ENCODE results near the gene CCDC117. TPM values are rescaled to one million over a fixed set of nuclear protein-coding genes. Genes with fewer than 3 reads are reported as not detected.
"Not testable (repeated sequence)": the region's sequence is repeated elsewhere in the genome, so short reads cannot be mapped to it uniquely, and the experiment has no call there.

Gene CCDC117
- total RNA-seq, 1 donor from 2014 or later, result 27.3 TPM

GRCh38 chr22:28799606-28800307 is 27.3 kb downstream of the CCDC117 start:
- FAIRE-seq (no peak), DNase-seq (ENCODE audit: low spot score in 2 of 2) (peak in 1 of 2 donors; percentile 54)

- FAIRE-seq, result no peak
- peak; percentile 98 to 99 for DNase-seq (ENCODE audit: low spot score in 2 of 2)
Measured at GRCh38 chr22:28800308-28801041, 28.0 kb downstream of the CCDC117 start, which contains the start of gene XBP1. Gene XBP1 (minus strand): TSS chr22:28800569.

GRCh38 chr22:28801845-28802594 is 29.5 kb downstream of the CCDC117 start:
- DNase-seq (ENCODE audit: low spot score in 2 of 2) (no peak), FAIRE-seq (no peak)

DNA sequence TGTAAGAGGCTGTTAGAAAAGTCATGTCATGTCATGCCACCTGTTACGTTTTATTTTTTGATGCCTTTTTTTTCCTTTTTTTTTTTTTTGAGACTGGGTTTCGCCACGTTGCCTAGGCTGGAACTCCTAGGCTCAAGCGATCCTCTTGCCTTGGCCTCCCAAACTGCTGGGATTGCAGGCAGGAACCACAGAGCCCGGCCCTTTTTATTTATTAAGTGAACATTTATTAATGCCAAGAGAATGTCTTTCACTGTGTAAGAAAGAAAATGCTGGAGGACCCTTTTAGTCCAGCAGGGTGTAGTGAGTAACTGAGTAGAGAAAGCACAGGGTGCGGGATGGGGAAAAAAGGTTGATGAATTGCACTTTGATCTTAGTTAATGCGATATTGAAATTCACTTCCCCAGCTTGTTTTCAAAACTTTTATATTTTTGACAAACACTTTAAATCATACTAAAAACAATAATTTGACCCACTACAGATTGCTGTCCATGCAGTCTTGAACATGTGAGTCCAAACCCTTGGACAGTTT is 30.2 kb downstream of the CCDC117 start:
- no peak for FAIRE-seq
- no peak for DNase-seq (ENCODE audit: low spot score in 2 of 2)

DNA sequence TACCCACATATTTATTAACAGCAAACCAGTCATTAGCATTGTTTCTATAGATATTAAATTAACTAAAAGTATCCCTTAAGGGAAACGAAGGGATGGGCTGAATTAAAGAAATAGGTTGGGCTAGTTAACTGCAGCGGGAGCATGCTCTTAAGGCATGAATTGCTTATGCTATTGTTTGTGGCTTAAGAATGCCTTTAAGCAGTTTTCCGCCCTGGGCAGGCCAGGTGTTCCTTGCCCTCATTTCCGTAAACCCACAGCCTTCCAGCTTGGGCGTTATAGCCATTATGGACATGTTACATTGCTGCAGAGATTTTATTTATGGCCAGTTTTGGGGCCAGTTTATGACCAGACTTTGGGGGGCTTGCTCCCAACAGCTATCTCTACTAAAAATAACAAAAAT is 32.9 kb downstream of the CCDC117 start:
- FAIRE-seq; DNase-seq (ENCODE audit: low spot score in 2 of 2): not testable (repeated sequence)

- no peak for DNase-seq (ENCODE audit: low spot score in 2 of 2)
- no peak for FAIRE-seq
Measured at GRCh38 chr22:28808716-28809355, 36.3 kb downstream of the CCDC117 start.

- FAIRE-seq, result no peak
- no peak for DNase-seq (ENCODE audit: low spot score in 2 of 2)
Measured at GRCh38 chr22:28810821-28811491, 38.5 kb downstream of the CCDC117 start.

DNA sequence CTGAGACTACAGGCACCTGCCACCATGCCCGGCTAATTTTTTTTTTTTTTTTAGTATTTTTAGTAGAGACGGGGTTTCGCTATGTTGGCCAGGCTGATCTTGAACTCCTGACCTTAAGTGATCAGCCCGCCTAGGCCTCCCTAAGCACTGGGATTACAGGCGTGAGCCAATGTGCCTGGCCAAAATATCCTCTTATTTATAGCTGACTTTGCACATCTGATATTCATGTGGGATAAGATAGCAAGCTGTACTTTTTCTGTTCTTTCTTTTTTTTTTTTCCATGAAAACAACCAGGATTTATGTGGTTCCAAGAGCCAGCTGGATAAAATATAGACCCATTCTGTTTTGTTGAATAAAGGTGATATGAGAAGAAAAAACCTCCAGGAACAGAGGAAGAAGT is 40.0 kb downstream of the CCDC117 start:
- no peak for FAIRE-seq
- DNase-seq (ENCODE audit: low spot score in 2 of 2), result no peak

DNA sequence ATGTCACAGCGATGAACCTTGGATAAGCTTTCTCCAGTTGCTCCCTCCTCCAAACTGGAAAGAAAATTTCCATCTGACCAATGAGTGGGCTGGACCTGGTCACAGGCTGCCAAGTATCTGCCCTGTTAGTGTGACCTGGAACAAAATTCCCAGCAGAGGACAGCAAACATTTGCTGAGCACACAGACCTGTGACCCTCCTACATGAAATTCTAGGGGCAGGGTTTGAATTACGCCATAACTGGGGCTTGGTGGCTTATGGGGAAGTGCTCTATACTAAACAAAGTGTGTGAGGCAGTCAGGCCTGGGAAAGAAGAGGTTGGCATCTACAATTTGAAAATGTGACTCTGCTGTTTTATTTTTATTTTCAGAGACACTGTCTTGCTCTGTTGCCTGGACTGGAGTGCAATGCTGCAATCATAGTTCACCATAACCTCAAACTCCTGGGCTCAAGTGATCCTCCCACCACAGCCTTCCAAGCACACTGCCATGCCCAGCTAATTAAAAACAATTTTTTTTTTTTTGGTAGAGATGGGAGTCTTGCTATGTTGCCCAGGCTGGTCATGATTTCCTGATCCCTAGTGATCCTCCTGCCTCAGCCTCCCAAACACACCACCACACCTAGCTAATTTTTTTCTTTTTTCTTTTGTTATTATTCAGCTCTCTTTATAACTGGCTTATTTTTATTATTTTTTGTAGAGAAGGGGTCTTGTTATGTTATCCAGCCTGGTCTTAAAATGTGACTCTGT is 41.5 kb downstream of the CCDC117 start:
- FAIRE-seq (no peak), DNase-seq (ENCODE audit: low spot score in 2 of 2) (no peak)

GRCh38 chr22:28815111-28815510 is 42.6 kb downstream of the CCDC117 start:
- FAIRE-seq (no peak), DNase-seq (ENCODE audit: low spot score in 2 of 2) (no peak)

GRCh38 chr22:28815729-28816128 is 43.2 kb downstream of the CCDC117 start:
- no peak for FAIRE-seq
- DNase-seq (ENCODE audit: low spot score in 2 of 2), result no peak

DNA sequence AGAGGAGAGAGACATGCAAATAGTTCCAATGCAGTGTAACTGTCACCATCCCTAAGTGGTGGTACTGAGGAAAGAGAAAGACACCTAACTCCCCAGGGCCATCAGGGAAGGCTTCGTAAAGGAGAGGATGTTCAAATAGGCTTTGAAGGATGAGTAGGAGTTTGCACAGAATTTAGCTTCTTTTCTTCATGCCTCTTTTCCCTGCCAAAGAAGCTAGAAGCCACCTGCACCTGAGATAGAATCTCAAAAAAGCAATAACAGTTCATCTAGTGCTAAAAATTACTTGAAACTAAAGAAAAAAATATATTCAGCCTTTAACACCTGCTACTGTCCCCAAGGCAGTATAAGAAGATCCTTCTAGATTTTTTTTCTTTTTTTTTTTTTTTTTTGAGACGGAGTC is 44.6 kb downstream of the CCDC117 start:
- DNase-seq (ENCODE audit: low spot score in 2 of 2) (no peak), FAIRE-seq (no peak)

DNA sequence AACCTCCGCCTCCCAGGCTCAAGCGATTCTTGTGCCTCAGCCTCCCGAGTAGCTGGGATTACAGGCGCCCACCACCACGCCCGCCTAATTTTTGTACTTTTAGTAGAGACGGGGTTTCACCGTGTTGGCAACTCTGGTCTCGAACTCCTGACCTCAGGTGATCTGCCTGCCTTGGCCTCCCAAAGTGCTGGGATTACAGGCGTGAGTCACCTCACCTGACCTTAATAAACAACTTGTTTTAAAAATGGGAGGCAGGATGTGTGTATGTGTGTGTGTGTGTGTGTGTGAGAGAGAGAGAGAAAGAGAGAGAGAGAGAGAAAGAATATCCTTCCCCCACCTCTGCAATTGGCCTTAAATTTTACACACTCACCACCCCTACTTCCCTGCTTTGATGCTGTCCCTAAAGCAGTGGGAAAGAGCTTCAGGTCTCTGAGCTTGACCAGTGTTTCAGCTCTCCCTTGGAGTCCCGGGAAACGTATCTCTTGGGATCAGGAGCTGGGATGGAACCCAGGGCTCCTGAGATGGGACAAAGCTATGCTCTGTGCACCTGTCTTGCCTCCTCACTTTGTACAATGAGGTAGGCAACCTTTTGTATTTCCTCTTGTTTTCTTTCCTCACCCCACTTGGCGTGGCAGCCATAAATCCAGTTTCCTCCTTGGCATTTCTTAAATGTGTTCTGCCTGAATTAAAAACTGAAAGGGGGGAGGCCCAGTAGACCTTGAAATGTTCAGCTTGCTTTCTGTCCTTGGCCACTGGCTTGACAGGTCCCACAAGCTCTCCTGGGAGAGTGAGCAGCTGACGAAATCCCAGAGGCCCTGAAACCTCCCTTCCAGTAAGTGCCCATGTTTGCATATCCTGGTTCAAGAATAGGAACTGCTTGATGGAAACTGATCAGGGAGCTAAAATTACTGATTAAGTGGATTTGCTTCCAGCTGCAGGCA is 45.7 kb downstream of the CCDC117 start:
- FAIRE-seq, result no peak

GRCh38 chr22:28819253-28820096 is 47.0 kb downstream of the CCDC117 start:
- DNase-seq (ENCODE audit: low spot score in 2 of 2), result no peak
- FAIRE-seq, result no peak

More for the DNA sequence above, 45.7 kb downstream of the CCDC117 start:
- DNase-seq (ENCODE audit: low spot score in 2 of 2), result no peak

DNA sequence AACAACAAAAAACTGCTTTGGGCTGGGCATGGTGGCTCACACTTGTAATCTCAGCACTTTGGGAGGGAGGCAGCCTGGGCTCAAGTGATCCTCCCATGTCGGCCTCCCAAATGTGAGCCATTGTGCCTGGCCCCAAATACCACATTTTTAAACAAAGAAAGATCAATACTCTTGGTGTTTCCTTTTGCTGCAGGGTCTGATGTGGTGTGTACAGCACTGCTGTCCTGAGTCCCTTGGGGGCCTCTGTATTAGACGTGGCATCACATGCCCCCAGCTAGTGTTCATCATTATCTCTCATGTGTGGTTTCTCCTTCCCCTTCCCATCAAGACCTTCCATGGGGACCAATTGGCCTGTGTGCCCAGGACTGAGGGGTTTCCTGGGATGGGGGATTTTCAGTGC is 48.4 kb downstream of the CCDC117 start:
- DNase-seq (ENCODE audit: low spot score in 2 of 2), result no peak

GRCh38 chr22:28821452-28821851 is 49.0 kb downstream of the CCDC117 start:
- no peak for FAIRE-seq
- DNase-seq (ENCODE audit: low spot score in 2 of 2), result no peak

More for the DNA sequence above, 48.4 kb downstream of the CCDC117 start:
- FAIRE-seq, result no peak

DNA sequence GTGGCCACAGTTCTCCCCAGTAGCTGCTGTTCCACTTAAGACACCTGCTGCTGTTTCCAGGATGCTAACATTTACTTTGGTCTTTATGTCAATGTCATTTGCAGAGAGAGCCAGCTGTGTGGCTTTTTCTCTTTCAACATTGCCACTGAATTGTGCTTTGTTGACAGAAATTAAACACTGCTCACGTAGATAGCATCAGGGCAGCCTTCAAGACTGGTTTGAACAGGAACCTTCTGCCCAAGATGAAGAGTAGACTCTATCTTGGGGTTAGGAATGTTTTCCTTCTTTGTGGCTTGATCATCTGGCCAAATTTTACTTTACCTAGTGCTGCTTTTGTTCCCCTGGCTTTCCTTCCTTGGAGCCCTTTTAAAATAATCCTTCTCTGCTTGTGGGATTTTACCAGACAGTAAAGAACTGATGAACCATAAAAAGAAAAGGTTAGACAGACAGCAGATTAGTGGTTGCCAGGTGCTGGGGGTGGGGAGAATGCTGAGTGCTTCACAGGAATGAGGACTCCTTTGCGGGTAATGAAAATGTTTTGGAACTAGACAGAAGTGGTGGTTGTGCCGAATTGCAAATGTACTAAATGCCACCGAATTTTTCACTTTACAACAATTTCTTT is 50.5 kb downstream of the CCDC117 start:
- no peak for DNase-seq (ENCODE audit: low spot score in 2 of 2)
- FAIRE-seq, result no peak

Measured in frontal cortex (tissue), 4 donors.